Keratinocyte (primary cell): ENCODE results near the gene GPR6. TPM values are rescaled to one million over a fixed set of nuclear protein-coding genes. Genes with fewer than 3 reads are reported as not detected.

Experiments used
- DNase-seq: peaks from one replicate; pipeline ENCODE4 v3.0.0-alpha.2; 2011; ENCODE audit warnings: low read depth, missing footprints, low spot score
- FAIRE-seq: peaks from 2 replicates; lab custom pipeline; 2011; peaks lifted over from hg19 to GRCh38; lab: Jason Lieb, UNC
- H2AFZ ChIP-seq: 2 replicates; pipeline ENCODE4 v1.6.0; 2012; ENCODE audit warnings: low read length, control low read depth, inconsistent platforms; ENCODE audit not compliant: control insufficient read depth
- H3K27ac ChIP-seq: 2 replicates; pipeline ENCODE4 v1.5.1; 2011; ENCODE audit warnings: low read length; ENCODE audit not compliant: control insufficient read depth, insufficient read depth
- H3K27me3 ChIP-seq: 3 replicates; pipeline ENCODE4 v1.6.0; 2011; ENCODE audit warnings: low read length; ENCODE audit not compliant: control insufficient read depth, insufficient read depth; ENCODE audit errors: extremely low read depth
- H3K36me3 ChIP-seq, 2 experiments: 2 replicates in 1 of 2; 3 replicates in 1 of 2; pipeline ENCODE4 v1.5.1; 2011; ENCODE audit warnings: low read length in 2 of 2, mild to moderate bottlenecking in 1 of 2; ENCODE audit not compliant: control insufficient read depth in 2 of 2, insufficient read depth in 2 of 2; ENCODE audit errors: extremely low read depth in 1 of 2
- H3K4me1 ChIP-seq: 3 replicates; pipeline ENCODE4 v1.5.1; 2011; ENCODE audit warnings: low read length; ENCODE audit not compliant: control insufficient read depth, insufficient read depth; ENCODE audit errors: extremely low read depth
- H3K4me2 ChIP-seq: 3 replicates; pipeline ENCODE4 v1.6.0; 2011; ENCODE audit warnings: low read depth, low read length; ENCODE audit not compliant: control insufficient read depth, insufficient read depth; ENCODE audit errors: extremely low read depth
- H3K4me3 ChIP-seq, 3 experiments: fragments of 200-600 bp in 1 of 3; sonication (generic) in 1 of 3; 2 replicates in 2 of 3; 3 replicates in 1 of 3; pipeline ENCODE4 v1.5.1; 2011 to 2016; ENCODE audit warnings: low read length in 3 of 3, mild to moderate bottlenecking in 3 of 3, control low read depth in 2 of 3, inconsistent platforms in 1 of 3, low read depth in 1 of 3, mixed read lengths in 1 of 3, mixed run types in 1 of 3, moderate library complexity in 1 of 3; ENCODE audit not compliant: control insufficient read depth in 2 of 3, insufficient read depth in 2 of 3; ENCODE audit errors: extremely low read depth in 1 of 3
- H3K79me2 ChIP-seq: 2 replicates; pipeline ENCODE4 v1.6.0; 2012; ENCODE audit warnings: low read length; ENCODE audit not compliant: control insufficient read depth, insufficient read depth
- H3K9ac ChIP-seq: 3 replicates; pipeline ENCODE4 v1.6.0; 2011; ENCODE audit warnings: low read length; ENCODE audit not compliant: control insufficient read depth, insufficient read depth; ENCODE audit errors: extremely low read depth
- H3K9me1 ChIP-seq: 3 replicates; pipeline ENCODE4 v1.6.0; 2011; ENCODE audit warnings: low read length; ENCODE audit not compliant: control insufficient read depth, insufficient read depth; ENCODE audit errors: extremely low read depth
- H3K9me3 ChIP-seq: 2 replicates; pipeline ENCODE4 v1.5.1; 2012; ENCODE audit warnings: low read depth, low read length; ENCODE audit not compliant: control insufficient read depth
- H4K20me1 ChIP-seq: 3 replicates; pipeline ENCODE4 v1.6.0; 2011; ENCODE audit warnings: low read length; ENCODE audit not compliant: control insufficient read depth, insufficient read depth; ENCODE audit errors: extremely low read depth
- EZH2 ChIP-seq: IDR thresholded peaks from one replicate; pipeline ENCODE4 v1.6.1; 2012; ENCODE audit warnings: inconsistent platforms, mild to moderate bottlenecking, low read length, moderate library complexity
- dilution Hi-C: fragments of 300-500 bp; cut with MboI; formaldehyde crosslinking; loops from one replicate; pipeline ENCODE4 v1.7.0; 2020; ENCODE audit warnings: low sequenced_read_pairs; ENCODE audit not compliant: extremely low pct_ligation_motif_present
- polyA minus RNA-seq, 3 experiments: library from RNA; depleted of rRNA, polyadenylated mRNA; stranded (reverse); fragments of >200 nt; gene quantifications; 1 replicate in 1 of 3; 2 replicates in 1 of 3; 3 replicates in 1 of 3; pipeline ENCODE4 v1.2.3, GENCODE V29; 2011
- polyA plus RNA-seq, 5 experiments: library from polyadenylated mRNA; depleted of rRNA in 3 of 5; stranded (reverse) in 3 of 5; stranded (forward) in 1 of 5; unstranded in 1 of 5; fragments of >200 nt; gene quantifications; 1 replicate in 1 of 5; 2 replicates in 3 of 5; 3 replicates in 1 of 5; pipeline versions ENCODE4 v1.2.1 to v1.2.3, GENCODE V29; 2011 to 2012; ENCODE audit warnings: missing spikeins in 2 of 5, low read depth in 1 of 5, low replicate concordance in 1 of 5
- TF ChIP-seq, protein P1 (sequence below), 3 experiments: IDR thresholded peaks in 1 of 3; conservative IDR thresholded peaks in 1 of 3; optimal IDR thresholded peaks in 1 of 3; 2 replicates in 2 of 3; 3 replicates in 1 of 3; pipeline versions ENCODE3 to v1.5.1; 2011; ENCODE audit warnings: low read length in 3 of 3, mild to moderate bottlenecking in 3 of 3, moderate library complexity in 2 of 3, control low read depth in 1 of 3, inconsistent platforms in 1 of 3; ENCODE audit not compliant: insufficient read depth in 2 of 3; ENCODE audit errors: extremely low read depth in 1 of 3

GPR6 gene
- polyA plus RNA-seq (not detected in 3 replicates), polyA minus RNA-seq (not detected in 3 replicates)
- not detected for polyA plus RNA-seq (2011; ENCODE audit: low read depth)
- polyA plus RNA-seq (2011; cell fraction: cytosol; rRNA removed) = not detected in 2 replicates
- polyA plus RNA-seq (2011; cell fraction: nucleus; rRNA removed) = not detected in 2 replicates
- polyA plus RNA-seq (2012; ENCODE audit: low replicate concordance) = not detected in 2 replicates
- not detected for polyA minus RNA-seq (2011; cell fraction: cytosol; rRNA and poly(A)+ RNA removed)
- not detected in 2 replicates for polyA minus RNA-seq (2011; cell fraction: nucleus; rRNA and poly(A)+ RNA removed)

GRCh38 chr6:109978174-109979032 lies at the start of gene GPR6:
Gene GPR6 (plus strand): TSS chr6:109978311. CDS start chr6:109979113, 802 bp downstream.
- no peaks in the 10 kb centered on the region for H3K9me3 ChIP-seq
- H3K36me3 ChIP-seq = no peaks in the 10 kb centered on the region
- H3K4me3 ChIP-seq = no peak within 1 kb of the TSS
- TF ChIP-seq, protein P1, sequence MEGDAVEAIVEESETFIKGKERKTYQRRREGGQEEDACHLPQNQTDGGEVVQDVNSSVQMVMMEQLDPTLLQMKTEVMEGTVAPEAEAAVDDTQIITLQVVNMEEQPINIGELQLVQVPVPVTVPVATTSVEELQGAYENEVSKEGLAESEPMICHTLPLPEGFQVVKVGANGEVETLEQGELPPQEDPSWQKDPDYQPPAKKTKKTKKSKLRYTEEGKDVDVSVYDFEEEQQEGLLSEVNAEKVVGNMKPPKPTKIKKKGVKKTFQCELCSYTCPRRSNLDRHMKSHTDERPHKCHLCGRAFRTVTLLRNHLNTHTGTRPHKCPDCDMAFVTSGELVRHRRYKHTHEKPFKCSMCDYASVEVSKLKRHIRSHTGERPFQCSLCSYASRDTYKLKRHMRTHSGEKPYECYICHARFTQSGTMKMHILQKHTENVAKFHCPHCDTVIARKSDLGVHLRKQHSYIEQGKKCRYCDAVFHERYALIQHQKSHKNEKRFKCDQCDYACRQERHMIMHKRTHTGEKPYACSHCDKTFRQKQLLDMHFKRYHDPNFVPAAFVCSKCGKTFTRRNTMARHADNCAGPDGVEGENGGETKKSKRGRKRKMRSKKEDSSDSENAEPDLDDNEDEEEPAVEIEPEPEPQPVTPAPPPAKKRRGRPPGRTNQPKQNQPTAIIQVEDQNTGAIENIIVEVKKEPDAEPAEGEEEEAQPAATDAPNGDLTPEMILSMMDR (optimal IDR thresholded peaks at IDR 0.05 in 1 of 3, IDR thresholded peaks at IDR 0.05 in 1 of 3, conservative IDR thresholded peaks at IDR 0.05 in 1 of 3; ENCODE audit: extremely low read depth in 1 of 3, insufficient read depth in 2 of 3, low read length in 3 of 3) = no peak
- no peak for TF ChIP-seq EZH2
- H3K4me1 ChIP-seq = no peaks in the 10 kb centered on the region
- H4K20me1 ChIP-seq = no peaks in the 10 kb centered on the region
- peaks cover 48% of the 10 kb centered on the region for H3K27me3 ChIP-seq
- H3K27ac ChIP-seq = no peak within 1 kb of the TSS
- H3K9me1 ChIP-seq = no peaks in the 10 kb centered on the region
- H3K4me2 ChIP-seq = no peak within 1 kb of the TSS
- no peak within 1 kb of the TSS for H2AFZ ChIP-seq
- dilution Hi-C loops = no loop called here
- DNase-seq = no peak
- H3K79me2 ChIP-seq = no peaks in the 10 kb centered on the region
- H3K9ac ChIP-seq = no peak within 1 kb of the TSS
- FAIRE-seq = no peak

GRCh38 chr6:109934293-109934692 lies 43.8 kb upstream of the GPR6 start:
- no peaks in the 10 kb centered on the region for H3K36me3 ChIP-seq
- dilution Hi-C loops = no loop called here
- no peaks in the 10 kb centered on the region for H3K9me1 ChIP-seq
- no peak overlapping the region for H3K27ac ChIP-seq
- TF ChIP-seq EZH2 = no peak
- TF ChIP-seq, protein P1 (optimal IDR thresholded peaks at IDR 0.05 in 1 of 3, IDR thresholded peaks at IDR 0.05 in 1 of 3, conservative IDR thresholded peaks at IDR 0.05 in 1 of 3; ENCODE audit: extremely low read depth in 1 of 3, insufficient read depth in 2 of 3, low read length in 3 of 3) = no peak
- no peaks in the 10 kb centered on the region for H3K9me3 ChIP-seq
- DNase-seq = no peak
- H3K27me3 ChIP-seq = no peaks in the 10 kb centered on the region
- FAIRE-seq = no peak
- H3K79me2 ChIP-seq = no peaks in the 10 kb centered on the region
- no peak overlapping the region for H3K4me2 ChIP-seq
- no peaks in the 10 kb centered on the region for H4K20me1 ChIP-seq
- H3K4me3 ChIP-seq = no peak overlapping the region
- H2AFZ ChIP-seq = no peak overlapping the region
- H3K9ac ChIP-seq = no peak overlapping the region
- H3K4me1 ChIP-seq = no peaks in the 10 kb centered on the region
